ENCODE data around the gene UPF3A. TPM values are rescaled to one million over a fixed set of nuclear protein-coding genes. Genes with fewer than 3 reads are reported as not detected.

The UPF3A gene
- total RNA-seq, 4 donors from 2014 or later = 28.9 to 85.8 (median 33.4) TPM

- Histone ChIP-seq H3K27me3 (no peaks in the 10 kb centered on the region), H3K27ac (no peak overlapping the region)
Observed at GRCh38 chr13:114309086-114309485, 27.7 kb downstream of the UPF3A start.

GRCh38 chr13:114309806-114310410, 28.5 kb downstream of the UPF3A start:
- DNase-seq = no peak
- Histone ChIP-seq H3K4me1 (peaks cover 0 to 6% (median 2%) of the 10 kb centered on the region in 4 donors), H3K27me3 (no peaks in the 10 kb centered on the region), H3K36me3 (peaks cover 0 to 16% (median 0%) of the 10 kb centered on the region in 3 donors), H3K9me3 (no peaks in the 10 kb centered on the region), H3K4me3 (no peak overlapping the region), H3K27ac (no peak overlapping the region)
- TF ChIP-seq, protein P1, sequence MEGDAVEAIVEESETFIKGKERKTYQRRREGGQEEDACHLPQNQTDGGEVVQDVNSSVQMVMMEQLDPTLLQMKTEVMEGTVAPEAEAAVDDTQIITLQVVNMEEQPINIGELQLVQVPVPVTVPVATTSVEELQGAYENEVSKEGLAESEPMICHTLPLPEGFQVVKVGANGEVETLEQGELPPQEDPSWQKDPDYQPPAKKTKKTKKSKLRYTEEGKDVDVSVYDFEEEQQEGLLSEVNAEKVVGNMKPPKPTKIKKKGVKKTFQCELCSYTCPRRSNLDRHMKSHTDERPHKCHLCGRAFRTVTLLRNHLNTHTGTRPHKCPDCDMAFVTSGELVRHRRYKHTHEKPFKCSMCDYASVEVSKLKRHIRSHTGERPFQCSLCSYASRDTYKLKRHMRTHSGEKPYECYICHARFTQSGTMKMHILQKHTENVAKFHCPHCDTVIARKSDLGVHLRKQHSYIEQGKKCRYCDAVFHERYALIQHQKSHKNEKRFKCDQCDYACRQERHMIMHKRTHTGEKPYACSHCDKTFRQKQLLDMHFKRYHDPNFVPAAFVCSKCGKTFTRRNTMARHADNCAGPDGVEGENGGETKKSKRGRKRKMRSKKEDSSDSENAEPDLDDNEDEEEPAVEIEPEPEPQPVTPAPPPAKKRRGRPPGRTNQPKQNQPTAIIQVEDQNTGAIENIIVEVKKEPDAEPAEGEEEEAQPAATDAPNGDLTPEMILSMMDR (IDR thresholded peaks at IDR 0.05) = no peak
- no peak for TF ChIP-seq POLR2A (IDR thresholded peaks at IDR 0.05)

More at GRCh38 chr13:114309086-114309485, 27.7 kb downstream of the UPF3A start:
- Histone ChIP-seq H3K9me3 (no peaks in the 10 kb centered on the region), H3K4me3 (no peak overlapping the region), H3K4me1 (peaks cover 0 to 4% (median 2%) of the 10 kb centered on the region in 4 donors), H3K36me3 (peaks cover 0 to 23% (median 0%) of the 10 kb centered on the region in 3 donors)
- no peak for DNase-seq
- TF ChIP-seq, protein P1 (IDR thresholded peaks at IDR 0.05) = no peak
- no peak for TF ChIP-seq POLR2A (IDR thresholded peaks at IDR 0.05)

DNA sequence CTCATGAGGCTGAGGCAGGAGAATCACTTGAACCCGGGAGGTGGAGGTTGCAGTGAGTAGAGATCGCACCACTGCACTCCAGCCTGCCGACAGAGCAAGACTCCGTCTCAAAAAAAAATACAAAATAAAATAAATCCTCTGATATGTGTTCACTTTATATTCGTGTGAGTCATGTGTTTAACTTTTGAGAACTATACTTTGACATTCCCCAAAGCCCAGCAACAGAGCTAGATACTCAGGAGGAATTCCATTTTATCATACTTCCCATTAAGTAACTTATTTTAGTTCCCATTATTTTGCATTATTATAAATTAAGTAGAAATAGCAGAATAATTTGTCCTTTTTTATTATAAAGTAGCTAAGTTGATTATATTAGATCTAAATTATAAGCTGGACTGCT, 29.6 kb downstream of the UPF3A start:
- Histone ChIP-seq H3K27me3 (no peaks in the 10 kb centered on the region), H3K36me3 (peaks cover 0 to 12% (median 0%) of the 10 kb centered on the region in 3 donors), H3K27ac (no peak overlapping the region), H3K4me3 (no peak overlapping the region), H3K9me3 (no peaks in the 10 kb centered on the region), H3K4me1 (peaks cover 0 to 16% (median 6%) of the 10 kb centered on the region in 4 donors)
- TF ChIP-seq POLR2A (IDR thresholded peaks at IDR 0.05) = no peak
- TF ChIP-seq, protein P1 (IDR thresholded peaks at IDR 0.05) = no peak
- DNase-seq = no peak

DNA sequence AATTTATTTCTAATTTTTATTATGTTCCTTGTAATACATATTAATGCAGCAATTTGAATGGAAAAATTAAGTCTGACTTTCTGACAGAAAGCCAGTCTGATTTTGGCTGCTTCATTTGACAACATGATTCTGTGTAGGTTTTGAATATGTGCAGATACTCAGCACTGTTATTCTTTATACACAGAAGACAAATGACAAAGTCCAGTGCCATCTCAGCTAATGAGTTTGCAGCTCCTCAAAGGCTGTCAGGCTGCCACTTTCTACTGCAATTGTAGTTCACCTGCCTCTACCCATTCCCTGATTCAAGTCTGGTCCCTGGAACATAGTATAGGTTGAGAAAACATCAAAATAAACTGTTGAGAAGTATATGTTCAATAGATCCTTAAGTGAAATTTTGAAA, 30.0 kb downstream of the UPF3A start:
- TF ChIP-seq, protein P1 (IDR thresholded peaks at IDR 0.05) = no peak
- TF ChIP-seq POLR2A (IDR thresholded peaks at IDR 0.05) = no peak
- no peak for DNase-seq

DNA sequence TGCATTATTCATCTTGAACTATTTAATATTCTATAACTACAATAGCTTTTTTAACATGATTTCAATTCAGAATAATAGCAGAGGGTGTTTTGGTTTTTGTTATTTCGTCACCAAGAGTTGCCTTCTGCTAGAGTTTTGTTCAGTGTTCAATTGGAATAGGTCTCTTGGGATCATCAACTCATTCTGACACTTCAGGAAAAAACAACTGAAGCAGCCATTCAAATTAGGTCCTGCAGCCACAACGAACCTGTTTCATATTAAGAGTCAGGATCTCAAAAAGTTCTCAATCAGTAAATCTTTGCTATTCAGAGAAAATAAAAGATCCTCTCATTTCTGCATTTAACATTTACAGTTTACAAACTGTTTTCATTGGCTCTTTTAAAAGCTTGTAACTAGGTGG, 30.5 kb downstream of the UPF3A start:
- H3K36me3 ChIP-seq = peaks cover 0 to 2% (median 0%) of the 10 kb centered on the region in 3 donors
- no peaks in the 10 kb centered on the region for H3K27me3 ChIP-seq
- H3K4me3 ChIP-seq = no peak overlapping the region
- TF ChIP-seq, protein P1 (IDR thresholded peaks at IDR 0.05) = no peak
- no peak for TF ChIP-seq POLR2A (IDR thresholded peaks at IDR 0.05)
- no peaks in the 10 kb centered on the region for H3K9me3 ChIP-seq
- peaks cover 0 to 24% (median 6%) of the 10 kb centered on the region in 4 donors for H3K4me1 ChIP-seq
- no peak overlapping the region for H3K27ac ChIP-seq
- DNase-seq = no peak

More for the DNA sequence above, 30.0 kb downstream of the UPF3A start:
- H3K9me3 ChIP-seq = no peaks in the 10 kb centered on the region
- H3K4me1 ChIP-seq = peaks cover 0 to 21% (median 6%) of the 10 kb centered on the region in 4 donors
- H3K4me3 ChIP-seq = no peak overlapping the region
- H3K27me3 ChIP-seq = no peaks in the 10 kb centered on the region
- H3K36me3 ChIP-seq = peaks cover 0 to 8% (median 0%) of the 10 kb centered on the region in 3 donors
- no peak overlapping the region for H3K27ac ChIP-seq
